GM12878 (cell line): ENCODE results near the gene TMEM138. TPM values are rescaled to one million over a fixed set of nuclear protein-coding genes. Genes with fewer than 3 reads are reported as not detected.

Experiments
- ATAC-seq: fragments of 200-7000 bp; cut with Tn5 transposase; 3 replicates; pipeline ENCODE4 v1.9.1; 2020; ENCODE audit warnings: mild to moderate bottlenecking, moderate library complexity
- BruUV-seq: library from RNA; stranded (reverse); fragments of 400-500 nt; replicated peaks from 2 replicates; lab custom pipeline; 2021; lab: Mats Ljungman, UMichigan
- CTCF ChIA-PET: fragments of 300-600 bp; sonication (Branson Sonifier 250); formaldehyde crosslinking; extraction: SDS; loops from one replicate; lab custom pipeline; 2021; ENCODE audit warnings: inconsistent platforms; lab: Yijun Ruan, JAX
- POLR2A ChIA-PET: fragments of 350-600 bp; formaldehyde crosslinking; extraction: SDS; loops from one replicate; lab custom pipeline; 2021; ENCODE audit warnings: inconsistent platforms; lab: Charles Lee
- RAD21 ChIA-PET: fragments of 300-600 bp; sonication (Branson Sonifier 250); formaldehyde crosslinking; loops from one replicate; lab custom pipeline; 2023; ENCODE audit warnings: antibody characterized with exemption; ENCODE audit not compliant: unreplicated experiment; lab: Charles Lee
- SMC1A ChIA-PET: fragments of 300-600 bp; sonication (Branson Sonifier 250); formaldehyde crosslinking; loops from one replicate; lab custom pipeline; 2023; ENCODE audit not compliant: unreplicated experiment, uncharacterized antibody; lab: Charles Lee
- DNase-seq: peaks from one replicate; pipeline ENCODE4 v3.0.0-alpha.2; 2011; ENCODE audit warnings: low read depth, low spot score
- FAIRE-seq: peaks from 3 replicates; lab custom pipeline; 2011; peaks lifted over from hg19 to GRCh38; lab: Jason Lieb, UNC
- H2AFZ ChIP-seq: 2 replicates; pipeline ENCODE4 v1.6.0; 2011; ENCODE audit warnings: low read depth, low read length, control low read depth; ENCODE audit not compliant: control insufficient read depth
- H3K27ac ChIP-seq: 2 replicates; pipeline ENCODE4 v1.5.1; 2011; ENCODE audit warnings: control low read depth; ENCODE audit not compliant: control insufficient read depth, insufficient read depth
- H3K27me3 ChIP-seq, 2 experiments: replicated peaks in 1 of 2; 2 replicates each; pipeline versions ENCODE4 v1.6.0 to v1.6.1; 2011; ENCODE audit warnings: low read length in 1 of 2; ENCODE audit not compliant: control insufficient read depth in 2 of 2, insufficient read depth in 2 of 2
- H3K36me3 ChIP-seq, 2 experiments: 2 replicates each; pipeline ENCODE4 v1.5.1; 2011; ENCODE audit warnings: low read length in 1 of 2; ENCODE audit not compliant: control insufficient read depth in 2 of 2, insufficient read depth in 2 of 2
- H3K4me1 ChIP-seq: 2 replicates; pipeline ENCODE4 v1.6.1; 2011; ENCODE audit warnings: mild to moderate bottlenecking, low read length, moderate library complexity, mixed read lengths; ENCODE audit not compliant: control insufficient read depth, insufficient read depth
- H3K4me2 ChIP-seq: 2 replicates; pipeline ENCODE4 v1.6.0; 2011; ENCODE audit warnings: control low read depth; ENCODE audit not compliant: control insufficient read depth, insufficient read depth
- H3K4me3 ChIP-seq: fragments of 200-600 bp; sonication (generic); 2 replicates; pipeline ENCODE4 v1.5.1; 2016
- H3K79me2 ChIP-seq: 2 replicates; pipeline ENCODE4 v1.6.0; 2011; ENCODE audit warnings: low read length; ENCODE audit not compliant: control insufficient read depth, insufficient read depth
- H3K9ac ChIP-seq: 2 replicates; pipeline ENCODE4 v1.8.0; 2011; ENCODE audit warnings: low read length, control low read depth, mixed read lengths; ENCODE audit not compliant: control insufficient read depth, insufficient read depth
- H3K9me3 ChIP-seq: replicated peaks from 3 replicates; pipeline ENCODE4 v1.5.1; 2011; ENCODE audit warnings: mild to moderate bottlenecking, low read length; ENCODE audit not compliant: control insufficient read depth, insufficient read depth
- H4K20me1 ChIP-seq: 2 replicates; pipeline ENCODE4 v1.6.0; 2011; ENCODE audit not compliant: control insufficient read depth, insufficient read depth
- CHD1 ChIP-seq: IDR thresholded peaks from 2 replicates; pipeline ENCODE4 v1.6.1; 2012; ENCODE audit warnings: low read depth, low read length, improper control_type of control experiment
- HDAC6 ChIP-seq: fragments of 200-600 bp; sonication (generic); IDR thresholded peaks from one replicate; pipeline ENCODE4 v1.8.0; 2017; ENCODE audit warnings: antibody characterized with exemption; ENCODE audit not compliant: unreplicated experiment
- IKZF2 ChIP-seq, 2 experiments: fragments of 450-650 bp; IDR thresholded peaks; 2 replicates each; pipeline ENCODE4 v1.6.1; 2017; ENCODE audit warnings: mild to moderate bottlenecking in 2 of 2, moderate library complexity in 2 of 2
- MTA3 ChIP-seq: IDR thresholded peaks from 2 replicates; pipeline ENCODE4 v1.6.1; 2012; ENCODE audit warnings: low read length, inconsistent platforms, borderline replicate concordance
- MXI1 ChIP-seq: fragments of 150-350 bp; IDR thresholded peaks from 2 replicates; pipeline ENCODE4 v1.6.1; 2011; ENCODE audit warnings: low read depth, mild to moderate bottlenecking, inconsistent platforms, low read length, improper control_type of control experiment
- NFIC ChIP-seq: IDR thresholded peaks from 2 replicates; pipeline ENCODE4 v1.6.1; 2012; ENCODE audit warnings: low read depth, mild to moderate bottlenecking, inconsistent platforms, low read length, moderate library complexity
- POU2F2 ChIP-seq: IDR thresholded peaks from 3 replicates; pipeline ENCODE4 v1.6.1; 2011; ENCODE audit warnings: low read depth, mild to moderate bottlenecking, low read length, borderline replicate concordance
- RB1 ChIP-seq: fragments of 450-650 bp; formaldehyde crosslinking; IDR thresholded peaks from 2 replicates; pipeline ENCODE4 v1.6.1; 2017; ENCODE audit warnings: mild to moderate bottlenecking, borderline replicate concordance
- RFX5 ChIP-seq: IDR thresholded peaks from 2 replicates; pipeline ENCODE4 v1.6.1; 2011; ENCODE audit warnings: low read depth, low read length, improper control_type of control experiment
- SIX5 ChIP-seq: IDR thresholded peaks from 2 replicates; pipeline ENCODE4 v1.6.1; 2011; ENCODE audit warnings: mild to moderate bottlenecking, low read depth, low read length, moderate library complexity; ENCODE audit not compliant: severe bottlenecking
- SMARCA5 ChIP-seq: fragments of 450-650 bp; IDR thresholded peaks from 2 replicates; pipeline ENCODE4 v1.6.1; 2017; ENCODE audit warnings: mild to moderate bottlenecking
- SP1 ChIP-seq: IDR thresholded peaks from one replicate; pipeline ENCODE4 v1.6.1; 2011; ENCODE audit warnings: low read depth, low read length
- TBL1XR1 ChIP-seq: IDR thresholded peaks from 2 replicates; pipeline ENCODE4 v1.6.1; 2012; ENCODE audit warnings: low read depth, low read length, improper control_type of control experiment
- TCF12 ChIP-seq: IDR thresholded peaks from 2 replicates; pipeline ENCODE4 v1.6.1; 2011; ENCODE audit warnings: low read depth, mild to moderate bottlenecking, low read length
- YY1 ChIP-seq: IDR thresholded peaks from 2 replicates; pipeline ENCODE4 v1.6.1; 2011; ENCODE audit warnings: low read depth, mild to moderate bottlenecking, low read length
- ZSCAN29 ChIP-seq: fragments of 450-650 bp; IDR thresholded peaks from 2 replicates; pipeline ENCODE4 v1.6.1; 2017; ENCODE audit warnings: mild to moderate bottlenecking, moderate library complexity
- WGBS: methylation state at CpG from one replicate; pipeline ENCODE4 v1.1.6; 2016; ENCODE audit warnings: low lambda C conversion rate; ENCODE audit not compliant: insufficient replicate concordance, insufficient coverage; ENCODE audit errors: missing lambda C conversion rate; 5-methylcytosine and 5-hydroxymethylcytosine counted together
- in situ Hi-C: fragments of 300-500 bp; cut with MboI; formaldehyde crosslinking; loops from 9 replicates; pipeline ENCODE4 v1.14.3; 2018; ENCODE audit warnings: mixed read lengths
- intact Hi-C: fragments of 100-400 bp; cut with micrococcal nuclease; formaldehyde crosslinking; loops from one replicate; pipeline ENCODE4 v1.14.2; 2022; ENCODE audit not compliant: unreplicated experiment
- polyA plus RNA-seq, 11 experiments: library from polyadenylated mRNA; depleted of rRNA in 4 of 11; unstranded in 6 of 11; stranded (reverse) in 5 of 11; fragments of >200 nt; fragmentation: Nextera tagmentation in 4 of 11; fragmentation: Illumina TruSeq in 1 of 11; extraction: Ambion mirVana in 4 of 11; extraction: Trizol in 1 of 11; gene quantifications; 1 replicate in 1 of 11; 2 replicates in 10 of 11; pipeline versions ENCODE4 v1.2.1 to v1.2.3, GENCODE V29; 2011 to 2016; ENCODE audit warnings: inconsistent platforms in 2 of 11, missing spikeins in 2 of 11, low read depth in 1 of 11
- total RNA-seq, 4 experiments: library from RNA; depleted of rRNA in 3 of 4; stranded (reverse); fragments of >200 nt in 3 of 4; fragmentation: Illumina TruSeq in 1 of 4; extraction: Trizol in 1 of 4; gene quantifications; 2 replicates each; pipeline versions ENCODE4 v1.2.1 to v1.2.3, GENCODE V29; 2013 to 2021
- TF ChIP-seq, protein P1 (sequence below): fragments of 450-650 bp; IDR thresholded peaks from 2 replicates; pipeline ENCODE4 v1.6.1; 2017; ENCODE audit warnings: mild to moderate bottlenecking, low read depth, inconsistent platforms; ENCODE audit not compliant: poor library complexity, severe bottlenecking
- TF ChIP-seq, protein P2 (sequence below): fragments of 150-350 bp; IDR thresholded peaks from 2 replicates; pipeline ENCODE4 v1.6.1; 2014; ENCODE audit warnings: mild to moderate bottlenecking, low read depth, low read length

Gene TMEM138
- total and polyA plus RNA-seq, 10 of the 15 experiments (the other 5 are each of a cell fraction or from before 2014, with no cell fraction given): 28.5 to 116 (median 73.4) TPM

DNA sequence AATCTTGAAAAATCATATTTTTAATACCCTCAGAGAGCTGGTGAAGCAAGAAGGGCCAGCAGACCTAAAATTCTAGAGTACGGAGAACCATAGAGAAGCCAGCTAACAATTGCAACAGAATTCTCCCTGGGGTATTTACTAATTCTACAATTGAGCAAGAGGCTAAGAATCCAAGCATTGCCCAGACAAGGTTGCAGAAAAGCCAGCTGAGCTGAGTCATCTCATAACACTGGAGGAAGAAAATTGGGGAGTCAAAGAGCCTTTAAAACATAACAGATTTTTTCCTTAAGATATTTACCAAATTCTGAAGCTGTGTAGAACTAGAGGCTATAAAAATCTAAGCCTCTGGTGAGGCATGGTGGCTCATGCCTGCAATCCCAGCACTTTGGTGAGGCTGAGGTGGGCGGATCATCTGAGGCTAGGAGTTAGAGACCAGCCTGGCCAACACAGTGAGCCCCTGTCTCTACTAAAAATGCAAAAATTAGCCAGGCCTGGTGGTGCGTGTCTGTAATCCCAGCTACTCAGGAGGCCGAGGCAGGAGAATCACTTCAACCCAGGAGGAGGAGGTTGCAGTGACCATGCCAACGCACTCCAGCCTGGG lies 16.6 kb downstream of the TMEM138 start (continued):
- TF ChIP-seq, protein P1, sequence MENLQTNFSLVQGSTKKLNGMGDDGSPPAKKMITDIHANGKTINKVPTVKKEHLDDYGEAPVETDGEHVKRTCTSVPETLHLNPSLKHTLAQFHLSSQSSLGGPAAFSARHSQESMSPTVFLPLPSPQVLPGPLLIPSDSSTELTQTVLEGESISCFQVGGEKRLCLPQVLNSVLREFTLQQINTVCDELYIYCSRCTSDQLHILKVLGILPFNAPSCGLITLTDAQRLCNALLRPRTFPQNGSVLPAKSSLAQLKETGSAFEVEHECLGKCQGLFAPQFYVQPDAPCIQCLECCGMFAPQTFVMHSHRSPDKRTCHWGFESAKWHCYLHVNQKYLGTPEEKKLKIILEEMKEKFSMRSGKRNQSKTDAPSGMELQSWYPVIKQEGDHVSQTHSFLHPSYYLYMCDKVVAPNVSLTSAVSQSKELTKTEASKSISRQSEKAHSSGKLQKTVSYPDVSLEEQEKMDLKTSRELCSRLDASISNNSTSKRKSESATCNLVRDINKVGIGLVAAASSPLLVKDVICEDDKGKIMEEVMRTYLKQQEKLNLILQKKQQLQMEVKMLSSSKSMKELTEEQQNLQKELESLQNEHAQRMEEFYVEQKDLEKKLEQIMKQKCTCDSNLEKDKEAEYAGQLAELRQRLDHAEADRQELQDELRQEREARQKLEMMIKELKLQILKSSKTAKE: no peak
- TF ChIP-seq MTA3 (no peak), RFX5 (no peak)

DNA sequence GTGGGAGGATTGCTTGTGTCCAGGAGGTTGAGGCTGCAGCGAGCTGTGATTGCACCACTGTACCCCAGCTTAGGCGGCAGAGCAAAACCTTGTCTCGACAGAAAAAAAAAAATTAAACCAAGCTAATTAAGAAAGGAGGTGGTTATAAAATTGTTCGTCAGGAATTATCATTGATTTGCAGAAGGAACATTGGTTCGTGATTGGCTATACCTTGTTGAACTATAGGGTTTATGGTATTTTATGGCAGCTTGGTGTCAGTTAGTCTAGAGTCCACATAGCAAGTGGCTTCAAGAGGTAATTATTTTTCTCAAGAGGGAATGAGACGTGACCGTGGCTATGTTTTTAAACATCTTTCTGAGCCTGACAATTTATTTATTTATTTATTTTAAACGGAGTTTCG lies 18.7 kb downstream of the TMEM138 start:
- H3K4me2 ChIP-seq: no peak overlapping the region
- H3K36me3 ChIP-seq: peaks cover 0 to 1% of the 10 kb centered on the region in 2 experiments; a peak in 1 of 4 replicates
- no peaks in the 10 kb centered on the region for H3K4me1 ChIP-seq
- H3K9me3 ChIP-seq: no peaks in the 10 kb centered on the region
- ChIA-PET SMC1A (interaction anchor here (1.1 to 9.7 kb wide), 3 partner anchors 10 to 45 kb away, joined by 3 to 414 read pairs (median 122); partner anchors contain the start of genes CYB561A3, DDB1, TKFC and TMEM138), CTCF (interaction anchor here (1.0 to 9.0 kb wide), 3 partner anchors 23 to 43 kb away, joined by 3 to 729 read pairs (median 6); partner anchors contain the start of genes DDB1 and TKFC), POLR2A (interaction anchor here (2.3 to 8.3 kb wide), 2 partner anchors 11 to 45 kb away, joined by 6 to 86 read pairs; partner anchors contain the start of genes DDB1 and TKFC), RAD21 (interaction anchor here (1.0 kb wide), 1 partner anchor 45 kb away, joined by 6 read pairs; no protein-coding TSS in a partner anchor)
- ATAC-seq: no peak
- no peak overlapping the region for H2AFZ ChIP-seq
- no peak for DNase-seq
- BruUV-seq: no TSS peak
- 87% methylated on average over 9 of the region's 9 CpGs for WGBS
- intact Hi-C loops (no loop called here), in situ Hi-C loops (no loop called here)
- no peak overlapping the region for H3K4me3 ChIP-seq
- H4K20me1 ChIP-seq: no peaks in the 10 kb centered on the region
- H3K79me2 ChIP-seq: no peaks in the 10 kb centered on the region
- H3K27me3 ChIP-seq: no peaks in the 10 kb centered on the region
- no peak for FAIRE-seq
- no peak overlapping the region for H3K9ac ChIP-seq
- no peak overlapping the region for H3K27ac ChIP-seq
- TF ChIP-seq YY1: no peak
- TF ChIP-seq, protein P2, sequence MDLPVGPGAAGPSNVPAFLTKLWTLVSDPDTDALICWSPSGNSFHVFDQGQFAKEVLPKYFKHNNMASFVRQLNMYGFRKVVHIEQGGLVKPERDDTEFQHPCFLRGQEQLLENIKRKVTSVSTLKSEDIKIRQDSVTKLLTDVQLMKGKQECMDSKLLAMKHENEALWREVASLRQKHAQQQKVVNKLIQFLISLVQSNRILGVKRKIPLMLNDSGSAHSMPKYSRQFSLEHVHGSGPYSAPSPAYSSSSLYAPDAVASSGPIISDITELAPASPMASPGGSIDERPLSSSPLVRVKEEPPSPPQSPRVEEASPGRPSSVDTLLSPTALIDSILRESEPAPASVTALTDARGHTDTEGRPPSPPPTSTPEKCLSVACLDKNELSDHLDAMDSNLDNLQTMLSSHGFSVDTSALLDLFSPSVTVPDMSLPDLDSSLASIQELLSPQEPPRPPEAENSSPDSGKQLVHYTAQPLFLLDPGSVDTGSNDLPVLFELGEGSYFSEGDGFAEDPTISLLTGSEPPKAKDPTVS: no peak
- TF ChIP-seq SMARCA5: no peak
- TF ChIP-seq NFIC: no peak
- no peak for TF ChIP-seq TBL1XR1
- no peak for TF ChIP-seq MXI1
- no peak for TF ChIP-seq SIX5
- TF ChIP-seq CHD1: no peak
- TF ChIP-seq RB1: no peak
- TF ChIP-seq POU2F2: no peak
- no peak for TF ChIP-seq ZSCAN29
- TF ChIP-seq IKZF2 (IDR thresholded peaks at IDR 0.05): no peak
- no peak for TF ChIP-seq SP1
- no peak for TF ChIP-seq HDAC6
- TF ChIP-seq TCF12: no peak
